GM21447 (cell line): ENCODE results near the gene FAM131B.
"Not testable (repeated sequence)": the region's sequence is repeated elsewhere in the genome, so short reads cannot be mapped to it uniquely, and the experiment has no call there.

ENCODE experiments used
- ATAC-seq: cut with Tn5 transposase; IDR thresholded peaks from one replicate; pipeline ENCODE4 v1.9.1; 2021; ENCODE audit not compliant: unreplicated experiment

The FAM131B gene

GRCh38 chr7:143362131-143363015 is at the start of gene FAM131B:
FAM131B (minus strand) TSS chr7:143362713; CDS start chr7:143362603, 110 bp downstream.
- no peak for ATAC-seq

- ATAC-seq, result no peak
Observed at GRCh38 chr7:143411976-143412708, 49.6 kb upstream of the FAM131B start.

GRCh38 chr7:143410521-143411004 is 48.0 kb upstream of the FAM131B start:
- ATAC-seq, result no peak

GRCh38 chr7:143408686-143409561 is 46.4 kb upstream of the FAM131B start, which contains the start of gene EPHA1:
EPHA1 (minus strand) TSS chr7:143408856; CDS start chr7:143408805, 51 bp downstream.
- no peak for ATAC-seq

DNA sequence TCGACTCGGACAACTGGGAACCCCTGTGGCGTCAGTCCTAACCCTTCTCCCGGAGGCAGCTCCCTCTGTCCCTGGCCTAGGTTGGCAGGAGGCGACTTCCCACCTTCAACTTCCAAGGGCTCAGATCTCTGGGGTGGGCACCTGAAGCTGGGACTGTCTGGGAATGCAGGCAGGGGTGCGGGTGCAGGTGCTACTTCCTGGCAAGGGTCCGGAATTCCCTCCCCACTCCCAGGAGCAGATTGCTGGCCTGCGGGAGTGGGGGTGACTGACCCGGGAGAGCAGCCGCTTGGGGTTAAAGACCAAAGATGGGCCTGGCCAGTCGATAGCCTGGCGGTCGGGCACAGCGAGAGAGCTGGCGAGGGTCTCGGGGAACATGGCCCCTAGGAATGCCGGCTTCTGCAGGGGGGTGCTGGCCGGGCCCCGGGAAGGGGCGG is 45.8 kb upstream of the FAM131B start:
- ATAC-seq, result no peak

- no peak for ATAC-seq
Observed at GRCh38 chr7:143407287-143408251, 45.1 kb upstream of the FAM131B start.

DNA sequence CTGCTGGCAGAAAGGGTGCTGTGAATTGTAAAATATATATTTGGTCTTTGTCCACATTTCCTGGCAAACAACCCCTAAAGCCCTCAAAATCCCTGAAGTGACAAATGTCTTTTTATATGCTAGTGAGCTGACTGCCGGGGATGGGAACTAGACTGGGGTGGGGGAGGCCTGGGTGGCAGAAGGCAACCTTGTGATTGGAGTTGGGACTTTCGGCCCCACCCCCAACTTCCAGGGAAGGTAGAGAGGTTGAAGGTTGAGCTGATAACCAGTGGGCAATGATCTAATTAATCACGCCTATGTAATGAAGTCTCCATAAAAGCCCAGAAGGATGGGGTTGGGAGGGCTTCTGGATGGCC is 43.5 kb upstream of the FAM131B start:
- no peak for ATAC-seq

DNA sequence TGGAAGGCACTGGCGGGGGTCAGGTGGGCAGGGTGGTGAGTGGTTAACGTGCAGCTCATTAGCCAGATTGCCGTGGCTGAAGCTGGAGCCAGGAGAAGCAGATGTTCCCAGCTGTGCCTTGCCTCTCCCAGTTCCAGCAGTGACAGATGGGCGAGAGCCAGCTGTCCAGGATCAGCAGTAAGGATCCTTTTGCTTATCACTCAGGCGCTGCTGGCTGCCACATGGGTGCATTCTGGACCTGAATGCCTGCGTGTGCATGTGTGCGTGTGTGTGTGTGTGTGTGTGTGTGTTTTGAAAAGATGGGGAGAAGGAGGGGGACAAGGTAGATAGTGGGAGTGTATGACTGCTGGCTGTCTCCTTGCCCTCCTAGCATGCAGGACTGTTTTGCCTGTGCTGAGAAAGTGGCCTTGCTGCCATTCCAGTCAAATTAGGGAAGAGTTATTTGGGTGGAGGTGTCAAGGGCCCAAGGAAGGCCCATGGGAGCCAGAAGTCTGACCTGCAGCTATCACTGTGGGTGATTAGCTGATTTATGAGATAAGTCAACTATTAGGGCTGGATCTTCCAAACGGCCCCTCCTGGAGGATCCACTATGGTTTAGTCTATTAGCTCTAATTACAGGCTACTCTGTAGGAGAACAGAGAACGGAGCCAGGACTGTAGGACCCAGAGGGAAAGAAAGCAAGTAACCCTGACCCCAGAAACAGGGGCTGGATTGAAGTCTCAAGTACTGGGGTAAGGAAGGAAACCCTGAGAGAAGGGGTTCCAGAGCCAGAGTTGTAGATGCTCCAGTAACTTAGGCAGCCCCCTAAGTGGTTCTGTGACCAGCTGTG is 42.9 kb upstream of the FAM131B start:
- no peak for ATAC-seq

DNA sequence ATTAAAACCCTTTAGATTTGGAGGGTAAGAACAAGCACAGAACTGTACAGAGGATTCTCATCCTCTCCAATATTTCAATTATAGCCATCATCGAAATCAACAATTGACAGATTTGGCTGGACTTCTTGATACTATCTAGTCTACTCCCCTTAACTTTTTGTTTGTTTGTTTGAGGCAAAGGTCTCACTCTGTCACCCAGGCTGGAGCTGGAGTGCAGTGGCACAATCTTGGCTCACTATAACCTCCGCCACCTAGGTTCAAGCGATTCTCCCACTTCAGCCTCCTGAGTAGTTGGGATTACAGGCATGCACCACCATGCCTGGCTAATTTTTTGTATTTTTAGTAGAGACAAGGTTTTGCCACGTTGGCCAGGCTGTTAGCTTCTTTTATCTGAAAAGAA is 39.7 kb upstream of the FAM131B start:
- ATAC-seq, result not testable (repeated sequence)

GRCh38 chr7:143401265-143401664 is 38.8 kb upstream of the FAM131B start:
- ATAC-seq, result no peak

DNA sequence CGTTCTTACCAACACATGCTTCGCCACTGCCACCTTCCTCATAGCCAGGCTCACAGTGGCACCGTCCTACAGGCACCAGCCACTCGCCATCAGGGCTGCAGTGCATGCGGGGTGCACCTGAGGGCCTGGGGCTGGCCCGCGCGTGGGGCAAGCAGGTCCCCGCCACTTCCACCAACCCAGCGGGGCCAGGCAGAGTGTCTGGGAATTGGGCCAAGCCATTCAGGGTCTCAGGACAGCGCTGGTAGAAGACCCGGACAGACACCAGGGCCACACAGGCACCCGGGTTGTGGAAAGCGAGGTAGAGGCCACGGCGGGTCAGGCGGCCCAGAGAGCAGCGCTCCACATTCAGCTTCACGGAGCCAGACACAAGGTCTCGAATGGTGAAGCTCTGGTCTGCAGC is 37.1 kb upstream of the FAM131B start:
- ATAC-seq, result no peak

- ATAC-seq, result no peak
Observed at GRCh38 chr7:143399151-143399550, 36.6 kb upstream of the FAM131B start.

GRCh38 chr7:143398616-143399015 is 36.1 kb upstream of the FAM131B start:
- ATAC-seq, result no peak

DNA sequence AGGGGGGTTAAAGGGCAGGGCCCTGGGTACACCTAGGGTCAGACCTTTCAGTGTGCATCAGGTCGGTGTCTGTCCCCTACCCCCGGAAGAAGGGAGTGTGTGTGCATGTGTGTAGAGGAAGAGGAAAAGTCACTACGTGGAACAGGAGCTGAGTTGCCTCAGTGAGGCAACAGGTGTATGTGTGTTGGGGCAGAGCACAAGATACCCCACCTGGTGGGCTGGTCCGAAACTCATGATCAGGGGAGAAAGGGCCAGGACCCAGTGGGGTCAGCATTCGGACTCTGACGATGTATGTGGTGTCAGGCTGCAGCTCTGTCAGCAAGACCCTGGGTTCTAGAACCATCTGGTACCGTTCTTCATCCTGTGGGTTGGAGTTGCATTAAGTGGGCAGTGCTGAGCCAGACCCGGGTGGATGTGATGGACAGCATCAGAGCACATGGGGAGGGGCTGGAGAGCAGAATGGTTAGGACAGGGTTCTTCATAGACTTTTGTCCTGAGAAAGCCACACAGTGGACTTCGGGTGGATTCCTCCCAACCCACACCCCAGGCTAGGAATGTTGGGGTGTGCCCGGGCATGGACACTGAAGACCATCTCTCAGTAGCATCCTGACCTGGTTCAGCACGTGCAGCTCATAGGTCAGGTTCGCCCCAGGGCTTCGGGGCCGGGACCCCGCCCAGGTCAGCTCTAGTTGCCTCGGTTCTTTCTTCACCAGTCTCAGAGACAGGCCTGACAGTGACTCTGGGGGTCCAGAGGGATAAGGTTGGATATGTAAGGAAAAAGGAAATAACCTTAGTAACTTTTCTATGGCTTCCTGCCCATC is 35.4 kb upstream of the FAM131B start:
- ATAC-seq, result no peak

GRCh38 chr7:143396625-143397556 is 34.4 kb upstream of the FAM131B start:
- ATAC-seq, result no peak

DNA sequence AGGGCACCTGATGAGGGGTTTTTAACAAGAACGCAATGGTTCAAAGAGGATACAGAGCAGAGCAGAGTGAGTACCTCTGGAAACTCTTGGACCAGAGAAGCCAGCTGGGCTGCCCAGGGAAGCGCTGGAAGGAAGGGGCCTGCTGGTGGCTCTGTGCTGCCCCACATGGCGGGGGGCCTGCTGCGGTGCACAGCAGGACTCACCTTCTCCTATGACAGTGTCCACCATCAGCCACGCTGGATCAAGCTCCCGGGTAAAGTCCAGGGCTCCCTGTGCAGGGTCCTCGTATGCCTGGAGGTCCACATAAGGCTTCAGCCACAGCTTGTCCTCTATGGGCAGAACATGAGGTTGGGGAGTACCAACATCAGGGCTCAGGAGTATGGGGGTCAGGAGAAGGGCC is 33.7 kb upstream of the FAM131B start:
- ATAC-seq, result no peak
